Neural progenitor cell (in vitro differentiated cells): ENCODE results near the gene SELENOH.

Experiments used
- CTCF ChIP-seq: fragments of 200-600 bp; sonication (generic); IDR thresholded peaks from 2 replicates; pipeline ENCODE4 v1.5.1; 2017; ENCODE audit warnings: antibody characterized with exemption, mild to moderate bottlenecking
- EZH2 ChIP-seq: fragments of 200-600 bp; sonication (generic); IDR thresholded peaks from 2 replicates; pipeline ENCODE4 v1.6.1; 2017; ENCODE audit warnings: antibody characterized with exemption, mild to moderate bottlenecking, moderate library complexity
- EZH2phosphoT487 ChIP-seq: fragments of 200-600 bp; sonication (generic); IDR thresholded peaks from 2 replicates; pipeline ENCODE4 v1.6.1; 2017; ENCODE audit warnings: antibody characterized with exemption

- TF ChIP-seq CTCF (no peak), EZH2 (no peak), EZH2phosphoT487 (no peak)
Measured at GRCh38 chr11:57785072-57785471, 43.8 kb downstream of the SELENOH start.
